Measurements from ENCODE around the gene LSM2.
"Not testable (repeated sequence)": the region's sequence is repeated elsewhere in the genome, so short reads cannot be mapped to it uniquely, and the experiment has no call there.

The LSM2 gene

GRCh38 chr6:31827286-31828079 is 20.7 kb upstream of the LSM2 start, which contains the start of gene HSPA1B:
HSPA1B (plus strand) TSS chr6:31827738; CDS start chr6:31827951, 213 bp downstream.
- peak; percentile 66 to 82 for DNase-seq (ENCODE audit: low read depth in 2 of 2, low spot score in 1 of 2)

- no peak for DNase-seq (ENCODE audit: low read depth in 2 of 2, low spot score in 1 of 2)
Observed at GRCh38 chr6:31826793-31827285, 20.1 kb upstream of the LSM2 start.

- no peak for DNase-seq (ENCODE audit: low read depth in 2 of 2, low spot score in 1 of 2)
Observed at GRCh38 chr6:31825553-31825952, 18.8 kb upstream of the LSM2 start.

GRCh38 chr6:31823592-31824196 is 16.9 kb upstream of the LSM2 start:
- DNase-seq (ENCODE audit: low read depth in 2 of 2, low spot score in 1 of 2), result not testable (repeated sequence)

- peak; percentile 35 for DNase-seq (ENCODE audit: low read depth in 2 of 2, low spot score in 1 of 2)
Observed at GRCh38 chr6:31822036-31822821, 15.5 kb upstream of the LSM2 start.

GRCh38 chr6:31821301-31822035 is 14.7 kb upstream of the LSM2 start:
- peak in 1 of 2 donors; percentile 23 for DNase-seq (ENCODE audit: low read depth in 2 of 2, low spot score in 1 of 2)

- DNase-seq (ENCODE audit: low read depth in 2 of 2, low spot score in 1 of 2), result not testable (repeated sequence)
Observed at GRCh38 chr6:31820399-31820798, 13.6 kb upstream of the LSM2 start.

- no peak for DNase-seq (ENCODE audit: low read depth in 2 of 2, low spot score in 1 of 2)
Observed at GRCh38 chr6:31819871-31820299, 13.1 kb upstream of the LSM2 start.

- DNase-seq (ENCODE audit: low read depth in 2 of 2, low spot score in 1 of 2), result not testable (repeated sequence)
Observed at GRCh38 chr6:31817929-31818511, 11.3 kb upstream of the LSM2 start.

GRCh38 chr6:31817133-31817928 is 10.6 kb upstream of the LSM2 start:
- DNase-seq (ENCODE audit: low read depth in 2 of 2, low spot score in 1 of 2), result not testable (repeated sequence)

GRCh38 chr6:31815025-31815838 is 8.5 kb upstream of the LSM2 start, which contains the start of the genes HSPA1A and HSPA1L:
HSPA1A (plus strand) TSS chr6:31815543; CDS start chr6:31815757, 214 bp downstream.
HSPA1L (minus strand) TSS chr6:31815283; CDS start chr6:31811972, 3,311 bp downstream.
- peak; percentile 40 to 53 for DNase-seq (ENCODE audit: low read depth in 2 of 2, low spot score in 1 of 2)

- peak in 1 of 2 donors; percentile 47 for DNase-seq (ENCODE audit: low read depth in 2 of 2, low spot score in 1 of 2)
Observed at GRCh38 chr6:31814677-31815024, 7.9 kb upstream of the LSM2 start.

- DNase-seq (ENCODE audit: low read depth in 2 of 2, low spot score in 1 of 2), result no peak
Observed at GRCh38 chr6:31813465-31813849, 6.7 kb upstream of the LSM2 start.

GRCh38 chr6:31811645-31812044 is 4.9 kb upstream of the LSM2 start:
- DNase-seq (ENCODE audit: low read depth in 2 of 2, low spot score in 1 of 2), result no peak

GRCh38 chr6:31808599-31808998 is 1.8 kb upstream of the LSM2 start:
- not testable (repeated sequence) for DNase-seq (ENCODE audit: low read depth in 2 of 2, low spot score in 1 of 2)

GRCh38 chr6:31805939-31806469 is 762 bp downstream of the LSM2 start:
- DNase-seq (ENCODE audit: low read depth in 2 of 2, low spot score in 1 of 2), result no peak

GRCh38 chr6:31801031-31801927 is 5.5 kb downstream of the LSM2 start:
- DNase-seq (ENCODE audit: low read depth in 2 of 2, low spot score in 1 of 2), result not testable (repeated sequence)
